Erythroblast (primary cell): ENCODE data around the gene B4GALNT1.

Experiments used
- GATA1 ChIP-seq: IDR thresholded peaks from 2 replicates; pipeline ENCODE4 v1.6.1; 2011; ENCODE audit warnings: low read depth, mild to moderate bottlenecking, control low read depth, low read length, moderate library complexity
- POLR2A ChIP-seq: IDR thresholded peaks from 2 replicates; pipeline ENCODE4 v1.6.1; 2011; ENCODE audit warnings: mild to moderate bottlenecking, low read length

DNA sequence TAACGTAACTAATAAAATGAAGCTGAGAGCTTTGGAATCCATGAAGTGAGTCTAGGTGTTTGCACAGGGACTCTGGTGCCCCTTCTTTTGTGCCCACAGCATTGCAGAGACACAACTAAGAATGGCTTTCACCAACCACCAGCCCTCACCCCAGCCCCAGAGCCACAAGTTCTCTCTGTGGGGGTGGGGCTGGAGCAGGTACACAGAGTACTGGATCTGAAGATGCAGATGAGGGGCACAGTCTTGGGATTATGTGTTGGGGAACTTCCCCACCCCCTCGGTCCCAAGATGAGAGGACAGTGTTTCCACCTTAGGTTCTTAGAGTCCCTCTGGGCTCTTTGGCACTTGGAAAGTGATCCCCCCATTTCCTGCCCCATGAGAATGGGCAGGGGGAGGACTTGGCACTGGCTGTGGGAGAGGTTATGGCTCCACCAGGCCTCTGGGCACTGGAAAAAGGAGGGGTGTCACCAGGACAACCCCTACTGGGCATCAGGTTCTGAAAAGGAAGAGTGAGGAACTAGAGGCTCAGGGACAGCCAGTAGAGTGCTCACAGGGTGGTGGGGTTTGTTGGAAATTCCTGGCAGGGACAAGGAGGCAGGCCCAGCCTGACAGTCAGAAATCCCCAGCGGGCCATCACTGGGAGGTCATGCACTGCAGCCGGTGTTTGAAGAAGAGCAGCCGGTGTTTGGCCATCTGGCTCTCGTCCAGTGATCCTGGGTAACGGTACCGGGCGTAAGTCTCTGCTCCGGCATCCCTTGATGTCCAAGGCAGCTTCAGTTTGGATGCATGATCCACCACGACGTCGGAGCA lies 6.7 kb downstream of the B4GALNT1 start:
- TF ChIP-seq POLR2A = no peak
- TF ChIP-seq GATA1 = no peak
